ENCODE data around the gene ASTN2. TPM values are rescaled to one million over a fixed set of nuclear protein-coding genes. Genes with fewer than 3 reads are reported as not detected.
A peak's percentile ranks its signal among the peaks of the same experiment; 100 is the strongest.

ASTN2 gene
- total and polyA plus RNA-seq, 3 donors from 2014 or later: 55.7 to 157 (median 117) TPM

DNA sequence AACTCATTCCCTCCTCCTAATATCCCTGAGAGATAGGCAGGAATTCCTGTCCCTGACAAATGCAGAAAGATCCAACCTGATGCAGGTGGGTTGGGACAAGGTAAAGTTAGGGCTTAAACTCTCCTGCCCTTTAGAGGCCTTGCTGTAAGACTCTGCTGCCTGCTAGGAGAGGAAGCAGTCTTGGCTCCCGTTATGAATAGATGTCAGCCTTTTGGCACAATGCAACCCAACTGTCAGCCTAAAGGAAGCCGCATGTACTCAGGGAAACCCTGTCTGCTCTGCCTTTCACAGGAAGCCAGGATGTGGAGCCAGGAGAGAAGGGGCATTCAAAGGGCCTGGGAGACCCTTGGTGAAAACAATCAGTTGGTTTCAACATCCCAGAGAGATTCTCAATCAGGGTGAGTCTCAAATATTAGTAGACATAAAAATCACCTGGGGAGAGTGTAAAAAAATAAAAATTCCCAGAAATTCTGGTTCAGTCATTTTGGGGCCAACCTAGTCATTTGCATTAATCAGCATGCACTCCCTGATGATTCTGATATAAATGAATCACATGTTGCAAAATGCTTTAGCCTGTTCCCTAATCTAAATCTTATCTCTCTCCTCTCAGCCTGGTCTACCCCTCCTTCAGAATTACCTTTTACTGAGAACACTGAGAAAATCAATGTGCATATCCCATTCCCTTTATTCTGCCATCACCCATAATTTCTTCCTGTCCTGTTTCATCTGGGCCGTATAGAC, 864.0 kb downstream of the ASTN2 start:
- Histone ChIP-seq H3K36me3 (ENCODE audit: low read depth, missing control alignments) (no peaks in the 10 kb centered on the region), H3K4me3 (no peak overlapping the region), H3K4me1 (peaks cover 19% of the 10 kb centered on the region), H3K27me3 (no peaks in the 10 kb centered on the region), H3K27ac (no peak overlapping the region), H3K9me3 (no peaks in the 10 kb centered on the region)
- 33 to 70% methylated on average over 2 to 3 of the region's 3 CpGs for WGBS, 2 donors
- no peak for TF ChIP-seq POLR2A (IDR thresholded peaks at IDR 0.05)
- TF ChIP-seq, protein P1, sequence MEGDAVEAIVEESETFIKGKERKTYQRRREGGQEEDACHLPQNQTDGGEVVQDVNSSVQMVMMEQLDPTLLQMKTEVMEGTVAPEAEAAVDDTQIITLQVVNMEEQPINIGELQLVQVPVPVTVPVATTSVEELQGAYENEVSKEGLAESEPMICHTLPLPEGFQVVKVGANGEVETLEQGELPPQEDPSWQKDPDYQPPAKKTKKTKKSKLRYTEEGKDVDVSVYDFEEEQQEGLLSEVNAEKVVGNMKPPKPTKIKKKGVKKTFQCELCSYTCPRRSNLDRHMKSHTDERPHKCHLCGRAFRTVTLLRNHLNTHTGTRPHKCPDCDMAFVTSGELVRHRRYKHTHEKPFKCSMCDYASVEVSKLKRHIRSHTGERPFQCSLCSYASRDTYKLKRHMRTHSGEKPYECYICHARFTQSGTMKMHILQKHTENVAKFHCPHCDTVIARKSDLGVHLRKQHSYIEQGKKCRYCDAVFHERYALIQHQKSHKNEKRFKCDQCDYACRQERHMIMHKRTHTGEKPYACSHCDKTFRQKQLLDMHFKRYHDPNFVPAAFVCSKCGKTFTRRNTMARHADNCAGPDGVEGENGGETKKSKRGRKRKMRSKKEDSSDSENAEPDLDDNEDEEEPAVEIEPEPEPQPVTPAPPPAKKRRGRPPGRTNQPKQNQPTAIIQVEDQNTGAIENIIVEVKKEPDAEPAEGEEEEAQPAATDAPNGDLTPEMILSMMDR (IDR thresholded peaks at IDR 0.05): no peak
- intact Hi-C loops (cut with DNase I; ENCODE audit: low total_unique reads): no loop called here
- DNase-seq: no peak

GRCh38 chr9:116549786-116550660, 864.8 kb downstream of the ASTN2 start:
- H3K4me3 ChIP-seq: no peak overlapping the region
- H3K27me3 ChIP-seq: no peaks in the 10 kb centered on the region
- DNase-seq: no peak
- H3K4me1 ChIP-seq: peaks cover 12% of the 10 kb centered on the region
- TF ChIP-seq, protein P1 (IDR thresholded peaks at IDR 0.05): no peak
- TF ChIP-seq POLR2A (IDR thresholded peaks at IDR 0.05): no peak
- intact Hi-C loops (cut with DNase I; ENCODE audit: low total_unique reads): no loop called here
- 64 to 79% methylated on average over 5 of the region's 5 CpGs for WGBS, 2 donors
- no peaks in the 10 kb centered on the region for H3K9me3 ChIP-seq
- no peak overlapping the region for H3K27ac ChIP-seq
- H3K36me3 ChIP-seq (ENCODE audit: low read depth, missing control alignments): no peaks in the 10 kb centered on the region

- H3K36me3 ChIP-seq (ENCODE audit: low read depth, missing control alignments): no peaks in the 10 kb centered on the region
- H3K4me1 ChIP-seq: peaks cover 4% of the 10 kb centered on the region
- H3K9me3 ChIP-seq: no peaks in the 10 kb centered on the region
- H3K27ac ChIP-seq: no peak overlapping the region
- DNase-seq: peak; percentile 29
- no peak overlapping the region for H3K4me3 ChIP-seq
- no peaks in the 10 kb centered on the region for H3K27me3 ChIP-seq
- intact Hi-C loops (cut with DNase I; ENCODE audit: low total_unique reads): no loop called here
- TF ChIP-seq, protein P1 (IDR thresholded peaks at IDR 0.05): no peak
- no peak for TF ChIP-seq POLR2A (IDR thresholded peaks at IDR 0.05)
- 63% methylated on average over 8 to 9 of the region's 9 CpGs for WGBS, 2 donors
Measured at GRCh38 chr9:116549061-116549664, 865.7 kb downstream of the ASTN2 start.

GRCh38 chr9:116547729-116548426, 867.0 kb downstream of the ASTN2 start:
- no peak overlapping the region for H3K4me3 ChIP-seq
- no peak overlapping the region for H3K27ac ChIP-seq
- peaks cover 2% of the 10 kb centered on the region for H3K4me1 ChIP-seq
- H3K36me3 ChIP-seq (ENCODE audit: low read depth, missing control alignments): no peaks in the 10 kb centered on the region
- no peaks in the 10 kb centered on the region for H3K27me3 ChIP-seq
- 56 to 86% methylated on average over 8 to 11 of the region's 11 CpGs for WGBS, 2 donors
- DNase-seq: no peak
- intact Hi-C loops (cut with DNase I; ENCODE audit: low total_unique reads): no loop called here
- H3K9me3 ChIP-seq: no peaks in the 10 kb centered on the region
- TF ChIP-seq POLR2A (IDR thresholded peaks at IDR 0.05): no peak
- TF ChIP-seq, protein P1 (IDR thresholded peaks at IDR 0.05): no peak

Measured in testis (tissue), 3 donors.